ENCODE data around the gene CAPN13. TPM values are rescaled to one million over a fixed set of nuclear protein-coding genes. Genes with fewer than 3 reads are reported as not detected.

Gene CAPN13
- total and polyA plus RNA-seq, 2 of the 4 experiments (the other 2 are of a cell fraction) = not detected

DNA sequence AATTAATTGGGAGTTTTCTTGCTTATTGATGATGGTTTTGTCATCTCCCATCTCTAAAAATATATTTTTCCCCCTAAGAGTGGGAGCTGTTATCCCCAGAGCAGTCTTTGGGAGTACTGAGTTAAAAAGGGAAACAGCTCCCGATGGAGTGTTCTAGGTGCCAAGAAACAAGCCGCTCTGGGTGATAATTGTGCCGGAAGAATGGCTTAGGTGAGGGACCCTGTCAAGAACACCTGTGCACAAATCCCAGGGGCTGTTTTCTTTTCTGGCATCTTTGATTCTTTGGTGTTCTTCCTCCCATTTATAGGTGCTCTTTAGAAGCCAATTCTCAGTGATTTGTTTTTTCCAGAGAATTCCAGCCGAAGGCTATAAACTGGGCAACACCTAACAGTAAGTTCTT, 1.4 kb upstream of the CAPN13 start:
- H3K9ac ChIP-seq (ENCODE audit: low read depth, low read length) = no peak overlapping the region
- H2AK5ac ChIP-seq (ENCODE audit: low read depth, low read length) = no peak overlapping the region
- no peak overlapping the region for H3K4me2 ChIP-seq (ENCODE audit: low read depth, low read length)
- H3K9me1 ChIP-seq (ENCODE audit: insufficient read depth, low read length) = no peaks in the 10 kb centered on the region
- intact Hi-C loops (cut with micrococcal nuclease) (no loop called here), dilution Hi-C loops (cut with HindIII; ENCODE audit: low sequenced_read_pairs, unreplicated experiment) (no loop called here), in situ Hi-C loops (cut with MboI; ENCODE audit: low sequenced_read_pairs) (no loop called here)
- H3K27ac ChIP-seq (ENCODE audit: insufficient read depth, low read length) = no peak overlapping the region
- ChIA-PET CTCF (no interaction called here), POLR2A (ENCODE audit: unreplicated experiment) (no interaction called here)
- H4K20me1 ChIP-seq (ENCODE audit: insufficient read depth, low read length) = no peaks in the 10 kb centered on the region
- no peak overlapping the region for H2BK15ac ChIP-seq (ENCODE audit: low read depth, low read length)
- 80% methylated on average over 1 of the region's 4 CpGs; no CpG with 5 or more reads in 1 of the 2 experiments for WGBS, 2 experiments (ENCODE audit: extremely low coverage in 2 of 2, insufficient read length in 1 of 2)
- no peaks in the 10 kb centered on the region for H3K79me1 ChIP-seq (ENCODE audit: low read depth in 1 of 2, low read length in 2 of 2)
- H3K23ac ChIP-seq (ENCODE audit: low read depth, low read length) = no peak overlapping the region
- H3K18ac ChIP-seq (ENCODE audit: low read depth, low read length) = no peak overlapping the region
- H2BK120ac ChIP-seq (ENCODE audit: low read depth, low read length) = no peak overlapping the region
- H3K4me1 ChIP-seq (ENCODE audit: control insufficient read depth, insufficient read depth, low read length) = no peaks in the 10 kb centered on the region
- H4K8ac ChIP-seq (ENCODE audit: low read depth in 2 of 2, low read length in 2 of 2) = no peak overlapping the region
- H2AFZ ChIP-seq (replicated peaks; ENCODE audit: low read length, poor library complexity) = no peak overlapping the region
- H4K5ac ChIP-seq (ENCODE audit: low read depth, low read length) = no peak overlapping the region
- no peak overlapping the region for H3K56ac ChIP-seq (ENCODE audit: extremely low read depth, insufficient read depth, low read length)
- no peak for ATAC-seq (ENCODE audit: low read depth)
- H2BK20ac ChIP-seq (ENCODE audit: low read depth, low read length) = no peak overlapping the region
- no peak overlapping the region for H3K4ac ChIP-seq (ENCODE audit: low read depth, low read length)
- no peak overlapping the region for H2AK9ac ChIP-seq (replicated peaks; ENCODE audit: low read depth, low read length, poor library complexity)
- no peak overlapping the region for H4K91ac ChIP-seq (ENCODE audit: insufficient read depth, low read depth, low read length)
- H3K36me3 ChIP-seq (ENCODE audit: control insufficient read depth, insufficient read depth, low read length) = no peaks in the 10 kb centered on the region
- no peak overlapping the region for H3K4me3 ChIP-seq (ENCODE audit: insufficient read depth, low read depth, low read length)
- no peak overlapping the region for H3K14ac ChIP-seq (replicated peaks; ENCODE audit: low read depth, low read length)
- DNase-seq = no peak
- BruUV-seq (replicated peaks) = no TSS peak
- no peaks in the 10 kb centered on the region for H3K9me3 ChIP-seq (ENCODE audit: control insufficient read depth, insufficient read depth, low read length)
- no peaks in the 10 kb centered on the region; the same call in 1 of the 2 replicates for H3K27me3 ChIP-seq (ENCODE audit: control insufficient read depth, insufficient read depth, low read length)
- H2BK5ac ChIP-seq (ENCODE audit: low read depth, low read length, poor library complexity, severe bottlenecking) = no peak overlapping the region
- no peak for TF ChIP-seq BHLHE40 (IDR thresholded peaks at IDR 0.05; ENCODE audit: low read depth, low read length)
- TF ChIP-seq RAD21 (IDR thresholded peaks at IDR 0.05; ENCODE audit: low read length) = no peak
- no peak for TF ChIP-seq NFE2L2 (IDR thresholded peaks at IDR 0.05; ENCODE audit: low read depth, low read length)
- TF ChIP-seq, protein P1, sequence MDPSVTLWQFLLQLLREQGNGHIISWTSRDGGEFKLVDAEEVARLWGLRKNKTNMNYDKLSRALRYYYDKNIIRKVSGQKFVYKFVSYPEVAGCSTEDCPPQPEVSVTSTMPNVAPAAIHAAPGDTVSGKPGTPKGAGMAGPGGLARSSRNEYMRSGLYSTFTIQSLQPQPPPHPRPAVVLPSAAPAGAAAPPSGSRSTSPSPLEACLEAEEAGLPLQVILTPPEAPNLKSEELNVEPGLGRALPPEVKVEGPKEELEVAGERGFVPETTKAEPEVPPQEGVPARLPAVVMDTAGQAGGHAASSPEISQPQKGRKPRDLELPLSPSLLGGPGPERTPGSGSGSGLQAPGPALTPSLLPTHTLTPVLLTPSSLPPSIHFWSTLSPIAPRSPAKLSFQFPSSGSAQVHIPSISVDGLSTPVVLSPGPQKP (IDR thresholded peaks at IDR 0.05; ENCODE audit: borderline replicate concordance, low read depth, low read length) = no peak
- no peak for TF ChIP-seq FOS (IDR thresholded peaks at IDR 0.05; ENCODE audit: low read depth, low read length)
- no peak for TF ChIP-seq RFX5 (IDR thresholded peaks at IDR 0.05; ENCODE audit: low read depth, low read length)
- no peak for TF ChIP-seq MXI1 (IDR thresholded peaks at IDR 0.05; ENCODE audit: borderline replicate concordance, low read depth, low read length)
- no peak for TF ChIP-seq POLR2A (IDR thresholded peaks at IDR 0.05; ENCODE audit: low read depth, low read length)
